ENCODE results near the gene PEAK1. TPM values are rescaled to one million over a fixed set of nuclear protein-coding genes. Genes with fewer than 3 reads are reported as not detected.

The PEAK1 gene
- total and polyA plus RNA-seq, 10 of the 15 experiments (the other 5 are each of a cell fraction or from before 2014, with no cell fraction given) = 0.62 to 24.2 (median 11.2) TPM

DNA sequence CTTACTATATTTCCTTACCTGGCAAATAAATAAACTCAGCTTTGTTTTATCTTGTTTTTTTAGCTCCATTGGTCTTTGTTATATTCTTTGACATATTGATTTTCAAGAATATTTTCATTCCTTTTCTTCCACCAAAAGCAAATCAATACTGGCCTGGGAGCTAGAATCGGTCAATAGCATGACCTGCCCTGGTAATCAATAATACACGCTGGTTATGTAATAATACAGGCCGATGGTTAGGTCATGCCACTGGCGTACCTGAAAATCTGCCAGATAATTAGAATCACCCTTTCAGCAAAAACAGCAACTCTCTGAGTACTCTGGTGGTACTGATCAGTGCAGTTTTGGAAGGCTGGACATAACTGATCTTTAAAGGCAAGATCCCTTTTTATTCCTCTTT lies 39.9 kb downstream of the PEAK1 start:
- DNase-seq (ENCODE audit: low read depth, low spot score) = no peak
- ChIA-PET SMC1A (ENCODE audit: uncharacterized antibody, unreplicated experiment) (interaction anchor here (0.8 to 1.6 kb wide), 5 partner anchors 9 to 37 kb away, joined by 3 to 7 read pairs (median 3); no protein-coding TSS in a partner anchor), POLR2A (interaction anchor here (0.8 kb wide), 1 partner anchor 15 kb away, joined by 3 read pairs; no protein-coding TSS in a partner anchor), RAD21 (ENCODE audit: unreplicated experiment) (no interaction called here), CTCF (no interaction called here)
- Histone ChIP-seq H3K4me1 (ENCODE audit: control insufficient read depth, insufficient read depth, low read length) (peaks cover 8% of the 10 kb centered on the region), H3K9me3 (replicated peaks; ENCODE audit: control insufficient read depth, insufficient read depth, low read length) (no peaks in the 10 kb centered on the region; the same call in 2 of the 3 replicates), H3K27ac (ENCODE audit: control insufficient read depth, insufficient read depth) (no peak overlapping the region), H4K20me1 (ENCODE audit: control insufficient read depth, insufficient read depth) (no peaks in the 10 kb centered on the region), H3K4me3 (no peak overlapping the region), H3K36me3 (ENCODE audit: control insufficient read depth in 2 of 2, insufficient read depth in 2 of 2, low read length in 1 of 2) (no peaks in the 10 kb centered on the region), H2AFZ (ENCODE audit: control insufficient read depth, low read depth, low read length) (no peak overlapping the region), H3K4me2 (ENCODE audit: control insufficient read depth, insufficient read depth) (no peak overlapping the region), H3K79me2 (ENCODE audit: control insufficient read depth, insufficient read depth, low read length) (no peaks in the 10 kb centered on the region), H3K9ac (ENCODE audit: control insufficient read depth, insufficient read depth, low read length) (no peak overlapping the region), H3K27me3 (replicated peaks in 1 of 2; ENCODE audit: control insufficient read depth in 2 of 2, insufficient read depth in 2 of 2, low read length in 1 of 2) (no peaks in the 10 kb centered on the region)
- BruUV-seq (replicated peaks) = no TSS peak
- in situ Hi-C loops (cut with MboI) = no loop called here
- TF ChIP-seq RBBP5 (conservative IDR thresholded peaks at IDR 0.05) (no peak), HDGF (IDR thresholded peaks at IDR 0.05) (no peak), CHD1 (IDR thresholded peaks at IDR 0.05; ENCODE audit: low read depth, low read length) (no peak), ZSCAN29 (IDR thresholded peaks at IDR 0.05) (no peak), KDM1A (IDR thresholded peaks at IDR 0.05; ENCODE audit: borderline replicate concordance) (no peak)
- TF ChIP-seq, protein P1, sequence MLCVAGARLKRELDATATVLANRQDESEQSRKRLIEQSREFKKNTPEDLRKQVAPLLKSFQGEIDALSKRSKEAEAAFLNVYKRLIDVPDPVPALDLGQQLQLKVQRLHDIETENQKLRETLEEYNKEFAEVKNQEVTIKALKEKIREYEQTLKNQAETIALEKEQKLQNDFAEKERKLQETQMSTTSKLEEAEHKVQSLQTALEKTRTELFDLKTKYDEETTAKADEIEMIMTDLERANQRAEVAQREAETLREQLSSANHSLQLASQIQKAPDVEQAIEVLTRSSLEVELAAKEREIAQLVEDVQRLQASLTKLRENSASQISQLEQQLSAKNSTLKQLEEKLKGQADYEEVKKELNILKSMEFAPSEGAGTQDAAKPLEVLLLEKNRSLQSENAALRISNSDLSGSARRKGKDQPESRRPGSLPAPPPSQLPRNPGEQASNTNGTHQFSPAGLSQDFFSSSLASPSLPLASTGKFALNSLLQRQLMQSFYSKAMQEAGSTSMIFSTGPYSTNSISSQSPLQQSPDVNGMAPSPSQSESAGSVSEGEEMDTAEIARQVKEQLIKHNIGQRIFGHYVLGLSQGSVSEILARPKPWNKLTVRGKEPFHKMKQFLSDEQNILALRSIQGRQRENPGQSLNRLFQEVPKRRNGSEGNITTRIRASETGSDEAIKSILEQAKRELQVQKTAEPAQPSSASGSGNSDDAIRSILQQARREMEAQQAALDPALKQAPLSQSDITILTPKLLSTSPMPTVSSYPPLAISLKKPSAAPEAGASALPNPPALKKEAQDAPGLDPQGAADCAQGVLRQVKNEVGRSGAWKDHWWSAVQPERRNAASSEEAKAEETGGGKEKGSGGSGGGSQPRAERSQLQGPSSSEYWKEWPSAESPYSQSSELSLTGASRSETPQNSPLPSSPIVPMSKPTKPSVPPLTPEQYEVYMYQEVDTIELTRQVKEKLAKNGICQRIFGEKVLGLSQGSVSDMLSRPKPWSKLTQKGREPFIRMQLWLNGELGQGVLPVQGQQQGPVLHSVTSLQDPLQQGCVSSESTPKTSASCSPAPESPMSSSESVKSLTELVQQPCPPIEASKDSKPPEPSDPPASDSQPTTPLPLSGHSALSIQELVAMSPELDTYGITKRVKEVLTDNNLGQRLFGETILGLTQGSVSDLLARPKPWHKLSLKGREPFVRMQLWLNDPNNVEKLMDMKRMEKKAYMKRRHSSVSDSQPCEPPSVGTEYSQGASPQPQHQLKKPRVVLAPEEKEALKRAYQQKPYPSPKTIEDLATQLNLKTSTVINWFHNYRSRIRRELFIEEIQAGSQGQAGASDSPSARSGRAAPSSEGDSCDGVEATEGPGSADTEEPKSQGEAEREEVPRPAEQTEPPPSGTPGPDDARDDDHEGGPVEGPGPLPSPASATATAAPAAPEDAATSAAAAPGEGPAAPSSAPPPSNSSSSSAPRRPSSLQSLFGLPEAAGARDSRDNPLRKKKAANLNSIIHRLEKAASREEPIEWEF (IDR thresholded peaks at IDR 0.05; ENCODE audit: insufficient replicate concordance, low read depth, low read length) = no peak
- ATAC-seq = no peak
- no peak for FAIRE-seq
- intact Hi-C loops (cut with micrococcal nuclease; ENCODE audit: unreplicated experiment) = no loop called here
- WGBS (ENCODE audit: insufficient coverage, insufficient replicate concordance, low lambda C conversion rate, missing lambda C conversion rate) = 76% methylated on average over 4 of the region's 4 CpGs

All from GM12878 (cell line).